Ureter (tissue), 1 donor: ENCODE measurements around the gene TAF6. TPM values are rescaled to one million over a fixed set of nuclear protein-coding genes. Genes with fewer than 3 reads are reported as not detected.

Experiments
- DNase-seq: peaks from one replicate; pipeline ENCODE4 v3.0.0-alpha.2; 2020; ENCODE audit warnings: low spot score
- total RNA-seq: library from RNA; stranded (reverse); gene quantifications from one replicate; pipeline ENCODE4 v1.2.4, GENCODE V29; 2023
- donor health status: DM: yes; HTN: yes; CAD: no.

TAF6 gene
- 47.4 TPM for total RNA-seq

GRCh38 chr7:100119072-100119969 lies at the start of gene TAF6, which contains the start of gene CNPY4:
TAF6 (minus strand) TSS chr7:100119358; CDS start chr7:100114209, 5,149 bp downstream.
CNPY4 (plus strand) TSS chr7:100119634; CDS start chr7:100119745, 111 bp downstream.
- peak; percentile 96 for DNase-seq

- peak; percentile 52 for DNase-seq
Observed at GRCh38 chr7:100167912-100168323, 48.8 kb upstream of the TAF6 start.

DNA sequence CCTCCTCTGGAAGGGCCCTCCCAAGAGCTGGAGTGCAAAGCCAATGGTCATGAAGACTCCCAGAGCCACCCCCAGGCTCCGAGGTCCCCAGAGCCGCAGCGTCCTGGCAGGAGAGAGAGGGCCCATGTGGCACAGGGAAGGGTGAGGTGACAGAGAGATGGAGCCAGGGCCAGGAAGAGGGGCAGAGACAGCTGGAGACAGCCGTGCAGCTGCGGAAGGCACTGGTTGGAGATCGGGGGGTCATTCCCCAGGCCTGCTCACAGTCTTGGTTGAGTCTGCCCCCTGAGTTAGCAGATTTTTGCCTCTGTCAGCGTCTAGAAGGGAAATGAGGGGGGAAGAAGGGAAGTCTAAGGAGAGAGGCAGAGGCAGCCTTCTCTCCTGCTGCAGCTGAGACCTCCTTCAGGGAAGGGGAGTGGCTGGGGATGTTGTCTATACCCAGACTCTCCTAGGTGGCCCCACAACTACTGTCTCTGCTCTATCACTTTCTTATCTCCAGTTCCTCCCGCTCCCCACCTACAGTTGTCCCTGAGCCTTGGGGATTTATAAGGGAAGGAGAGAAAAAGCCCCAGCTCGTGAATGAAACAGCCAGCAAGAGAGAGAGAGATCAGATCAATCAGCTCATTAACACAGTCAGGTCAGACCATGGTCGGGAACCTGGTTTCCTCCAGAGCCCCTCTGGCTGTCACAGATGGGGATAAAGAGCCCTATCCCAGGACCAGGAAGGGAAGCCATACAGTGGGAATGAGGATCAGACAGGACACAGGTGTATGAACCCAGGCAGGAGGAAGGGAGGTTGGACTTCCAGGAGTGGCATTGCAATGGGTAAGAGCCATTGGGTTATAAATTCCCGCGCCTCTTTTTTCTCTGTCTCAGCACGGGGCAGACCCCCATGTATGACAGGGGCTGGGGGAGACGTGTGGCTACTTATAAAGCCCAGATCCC lies 48.1 kb upstream of the TAF6 start:
- DNase-seq = no peak

GRCh38 chr7:100166317-100166940 lies 47.3 kb upstream of the TAF6 start:
- no peak for DNase-seq

- no peak for DNase-seq
Observed at GRCh38 chr7:100163871-100164270, 44.7 kb upstream of the TAF6 start.

DNA sequence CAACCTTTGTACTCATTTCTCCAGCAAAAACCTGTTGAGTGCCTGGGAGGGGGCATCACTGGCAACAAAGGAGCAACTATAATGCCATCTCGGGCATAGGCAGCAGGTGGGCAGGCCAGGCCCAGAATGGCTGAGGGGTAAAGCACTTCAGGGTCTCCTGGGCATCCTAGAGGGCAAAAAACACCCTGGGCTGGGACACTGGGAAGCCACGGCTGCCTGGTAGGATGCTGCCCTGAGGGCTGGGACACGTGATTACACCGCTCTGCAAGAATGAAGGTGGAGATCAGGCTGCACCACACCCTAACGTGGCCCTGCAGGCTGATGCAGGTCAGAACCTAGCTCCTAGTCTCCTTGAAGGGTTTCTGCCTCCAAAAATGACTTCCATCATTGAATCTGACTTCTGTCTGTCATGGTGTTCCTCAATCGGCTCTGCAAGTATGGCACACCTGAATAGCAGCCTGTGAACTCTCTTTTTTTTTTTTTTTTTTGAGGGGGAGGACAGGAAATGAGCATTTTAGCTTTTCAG lies 43.9 kb upstream of the TAF6 start:
- DNase-seq = peak; percentile 63

DNA sequence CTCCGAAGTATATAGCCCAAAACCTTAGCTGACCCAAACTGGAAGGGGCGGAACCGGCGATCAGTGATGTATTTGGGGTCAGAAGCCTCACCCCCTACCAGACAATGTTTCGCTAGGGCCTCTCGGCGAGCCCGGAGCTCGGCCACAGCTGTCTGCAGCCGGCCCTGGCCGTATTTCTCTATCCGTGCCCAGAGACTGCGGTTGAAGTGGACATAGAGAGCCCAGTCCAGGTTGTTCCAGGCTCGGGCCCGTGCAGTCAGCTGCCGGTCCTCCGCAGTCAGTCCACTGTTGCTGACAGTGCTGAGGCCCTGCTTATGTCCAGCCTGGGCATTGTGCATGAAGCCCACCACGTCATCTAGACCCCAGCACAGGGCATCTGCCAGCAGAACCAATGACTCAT lies 40.9 kb upstream of the TAF6 start:
- no peak for DNase-seq

DNA sequence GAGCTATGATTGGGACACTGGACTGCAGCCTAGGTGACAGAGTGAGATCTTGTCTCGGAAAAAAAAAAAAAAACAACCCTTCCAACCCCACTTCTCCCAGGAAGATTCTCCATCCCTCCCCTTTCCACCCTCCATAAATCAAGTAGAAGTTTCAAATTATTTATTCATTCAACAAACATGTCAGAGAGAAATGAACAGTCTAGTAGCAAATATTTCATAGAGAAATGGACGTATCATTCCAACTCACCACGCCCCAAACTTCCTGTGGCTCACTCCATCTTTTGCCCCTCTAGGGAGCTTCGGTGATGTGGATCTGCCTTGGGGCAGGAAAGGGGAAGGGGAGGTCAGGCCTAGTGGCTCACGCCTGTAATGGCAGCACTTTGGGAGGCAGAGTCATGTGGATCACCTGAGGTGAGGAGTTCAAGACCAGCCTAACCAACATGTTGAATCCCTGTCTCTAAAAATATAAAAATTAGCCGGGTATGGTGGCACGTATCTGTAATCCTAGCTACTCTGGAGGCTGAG lies 40.0 kb upstream of the TAF6 start:
- no peak for DNase-seq

GRCh38 chr7:100158229-100159098 lies 39.3 kb upstream of the TAF6 start, which contains the start of gene TRAPPC14:
TRAPPC14 (minus strand) TSS chr7:100158723; CDS start chr7:100158499, 224 bp downstream.
- DNase-seq = peak; percentile 93

- DNase-seq = peak; percentile 44
Observed at GRCh38 chr7:100157334-100158228, 38.4 kb upstream of the TAF6 start.

GRCh38 chr7:100157069-100157333 lies 37.8 kb upstream of the TAF6 start:
- DNase-seq = peak; percentile 48

DNA sequence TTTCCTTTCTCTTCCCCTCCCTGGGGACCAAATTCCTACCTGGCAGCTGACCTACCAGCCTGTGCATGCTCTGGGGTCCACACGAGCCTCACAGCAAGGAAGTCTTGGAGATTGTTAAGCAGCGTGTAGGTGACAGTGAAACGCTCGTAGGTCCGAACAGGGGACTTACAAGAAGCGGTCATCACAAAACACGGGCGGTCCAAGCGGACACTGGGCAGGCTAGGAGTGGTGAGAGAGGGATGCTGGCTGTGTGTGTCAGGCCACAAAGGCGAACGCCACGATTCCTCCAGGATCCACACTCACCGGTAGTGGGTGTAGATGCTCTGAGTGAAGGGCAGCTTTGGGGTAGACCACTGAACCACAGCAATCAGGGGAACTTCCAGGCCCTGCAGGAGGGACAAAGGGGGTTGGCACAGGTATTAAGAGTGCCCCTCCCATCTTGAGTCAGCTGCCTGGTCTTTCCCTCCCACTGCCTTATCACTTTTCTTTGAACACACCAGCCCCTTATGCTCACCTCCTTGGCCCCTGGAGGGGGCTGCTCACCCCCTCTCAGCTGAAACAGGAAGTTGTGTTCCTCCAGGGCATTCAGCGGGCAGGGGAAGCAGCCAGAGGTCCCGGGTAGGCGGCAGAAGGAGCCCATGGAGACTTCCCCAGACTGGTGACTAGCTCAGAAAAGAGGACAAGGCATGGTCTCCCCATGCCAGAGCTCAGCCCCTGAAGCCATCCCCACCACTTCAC lies 37.3 kb upstream of the TAF6 start:
- no peak for DNase-seq

DNA sequence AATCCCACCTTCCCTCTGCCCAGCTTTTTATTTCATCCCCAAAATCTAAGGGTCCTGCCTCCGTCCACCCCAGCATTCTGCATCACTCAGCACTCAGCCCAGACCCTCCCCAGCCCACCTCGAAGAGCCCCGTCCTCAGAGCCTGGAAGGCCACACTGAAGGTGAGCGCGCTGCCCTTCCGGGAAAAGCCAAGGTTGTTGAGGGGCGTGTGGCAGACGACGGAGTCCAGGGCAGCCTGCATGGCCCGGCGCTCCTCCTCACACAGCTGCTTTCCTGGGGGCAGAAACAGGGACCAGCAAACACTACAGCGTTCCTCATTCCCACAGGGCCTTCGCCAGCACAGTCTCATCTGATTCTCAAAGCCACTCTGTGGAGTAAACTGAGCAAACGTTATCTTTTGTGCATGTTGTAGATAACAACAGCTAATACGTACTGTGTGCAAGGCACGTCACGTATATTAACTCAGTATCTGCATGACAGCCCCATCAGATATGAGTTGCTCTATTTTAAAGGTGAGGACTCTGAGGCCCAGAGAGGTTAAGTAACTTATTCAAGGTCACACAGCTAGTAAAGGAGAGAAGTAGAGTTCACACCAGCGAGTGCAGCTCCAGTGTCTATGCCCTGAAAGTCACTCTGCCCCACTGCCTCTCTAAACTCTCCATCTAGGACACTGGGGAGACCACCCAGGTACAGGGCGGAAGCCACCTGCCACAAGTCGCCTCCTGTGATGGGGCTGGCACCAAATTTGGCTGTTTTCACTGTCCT lies 36.6 kb upstream of the TAF6 start:
- no peak for DNase-seq

- DNase-seq = peak; percentile 44
Observed at GRCh38 chr7:100154651-100155491, 35.7 kb upstream of the TAF6 start.

- peak; percentile 40 for DNase-seq
Observed at GRCh38 chr7:100153708-100154535, 34.8 kb upstream of the TAF6 start.
